BLaER1 (cell line): ENCODE data around the gene TDRD1.

Experiments used
- H3K27ac ChIP-seq: shearing (Covaris generic); formaldehyde crosslinking; 2 replicates; pipeline ENCODE4 v1.8.1; 2022
- H3K27me3 ChIP-seq: shearing (Covaris generic); formaldehyde crosslinking; 2 replicates; pipeline ENCODE4 v1.8.1; 2022
- H3K36me3 ChIP-seq: shearing (Covaris generic); formaldehyde crosslinking; 2 replicates; pipeline ENCODE4 v1.8.1; 2022
- H3K4me1 ChIP-seq: shearing (Covaris generic); formaldehyde crosslinking; 2 replicates; pipeline ENCODE4 v1.8.1; 2022
- H3K4me2 ChIP-seq: shearing (Covaris generic); formaldehyde crosslinking; 2 replicates; pipeline ENCODE4 v1.8.1; 2022
- H3K4me3 ChIP-seq: shearing (Covaris generic); formaldehyde crosslinking; 2 replicates; pipeline ENCODE4 v1.8.1; 2022
- H3K9ac ChIP-seq: shearing (Covaris generic); formaldehyde crosslinking; 2 replicates; pipeline ENCODE4 v1.8.1; 2022
- H3K9me3 ChIP-seq: shearing (Covaris generic); formaldehyde crosslinking; 2 replicates; pipeline ENCODE4 v1.8.1; 2022
- H4K20me1 ChIP-seq: shearing (Covaris generic); formaldehyde crosslinking; 2 replicates; pipeline ENCODE4 v1.8.1; 2022
- Cebpa-rat ChIP-seq: shearing (Covaris generic); IDR thresholded peaks from 2 replicates; pipeline ENCODE4 v1.8.1; 2022

TDRD1 gene

GRCh38 chr10:114281461-114281860 is 102.3 kb downstream of the TDRD1 start:
- Histone ChIP-seq H3K27ac (no peak overlapping the region), H4K20me1 (no peaks in the 10 kb centered on the region), H3K36me3 (no peaks in the 10 kb centered on the region), H3K4me1 (peaks cover 16% of the 10 kb centered on the region), H3K9ac (no peak overlapping the region), H3K4me3 (no peak overlapping the region), H3K27me3 (no peaks in the 10 kb centered on the region), H3K4me2 (no peak overlapping the region), H3K9me3 (no peaks in the 10 kb centered on the region)
- no peak for TF ChIP-seq Cebpa-rat
